HG03045 (cell line): ENCODE measurements around the gene ERN2.
"Not testable (repeated sequence)": the region's sequence is repeated elsewhere in the genome, so short reads cannot be mapped to it uniquely, and the experiment has no call there.

ENCODE experiments used
- ATAC-seq: cut with Tn5 transposase; IDR thresholded peaks from one replicate; pipeline ENCODE4 v1.9.1; 2021; ENCODE audit warnings: mild to moderate bottlenecking, moderate library complexity; ENCODE audit not compliant: unreplicated experiment

Gene ERN2

DNA sequence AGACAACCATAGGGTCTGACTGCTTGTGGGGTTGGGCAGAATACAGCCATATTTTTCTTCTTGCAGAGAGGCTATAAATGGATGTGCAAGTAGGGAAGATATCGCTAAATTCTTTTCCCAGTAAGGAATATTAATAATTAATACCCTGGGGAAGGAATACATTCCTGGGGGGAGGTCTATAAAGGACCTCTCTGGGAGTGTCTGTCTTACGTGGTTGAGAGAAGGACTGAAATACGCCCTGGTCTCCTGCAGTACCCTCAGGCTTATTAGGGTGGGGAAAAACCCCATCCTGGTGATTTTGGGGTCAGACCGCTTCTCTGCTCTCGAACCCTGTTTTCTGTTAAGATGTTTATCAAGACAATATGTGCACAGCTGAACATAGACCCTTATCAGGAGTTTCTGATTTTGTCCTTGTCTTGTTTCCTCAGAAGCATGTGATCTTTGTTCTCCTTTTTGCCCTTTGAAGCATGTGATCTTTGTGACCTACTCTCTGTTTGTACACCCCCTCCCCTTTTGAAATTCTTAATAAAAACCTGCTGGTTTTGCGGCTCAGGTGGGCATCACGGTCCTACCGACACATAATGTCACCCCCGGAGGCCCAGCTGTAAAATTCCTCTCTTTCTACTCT is 9.7 kb upstream of the ERN2 start:
- ATAC-seq, result not testable (repeated sequence)

DNA sequence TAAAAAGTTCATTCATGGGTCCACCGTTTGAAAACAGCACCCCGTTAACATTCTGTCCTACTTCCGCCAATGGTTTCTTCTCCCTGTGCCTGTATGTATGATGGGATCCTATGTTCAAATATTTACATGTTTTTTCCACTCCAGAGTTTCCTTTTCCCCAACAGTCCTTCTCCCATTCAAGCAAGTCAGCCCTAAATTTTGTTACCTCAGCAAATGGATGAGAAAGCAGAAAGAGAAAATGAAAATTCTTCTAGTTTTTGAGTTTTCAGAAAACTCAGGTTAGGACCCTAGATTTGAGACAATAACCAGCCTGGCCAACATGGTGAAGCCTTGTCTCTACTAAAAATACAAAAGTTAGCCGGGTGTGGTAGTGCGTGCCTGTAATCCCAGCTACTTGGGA is 3.5 kb upstream of the ERN2 start:
- no peak for ATAC-seq

- ATAC-seq, result no peak
Measured at GRCh38 chr16:23711785-23712184, 1.2 kb downstream of the ERN2 start.

DNA sequence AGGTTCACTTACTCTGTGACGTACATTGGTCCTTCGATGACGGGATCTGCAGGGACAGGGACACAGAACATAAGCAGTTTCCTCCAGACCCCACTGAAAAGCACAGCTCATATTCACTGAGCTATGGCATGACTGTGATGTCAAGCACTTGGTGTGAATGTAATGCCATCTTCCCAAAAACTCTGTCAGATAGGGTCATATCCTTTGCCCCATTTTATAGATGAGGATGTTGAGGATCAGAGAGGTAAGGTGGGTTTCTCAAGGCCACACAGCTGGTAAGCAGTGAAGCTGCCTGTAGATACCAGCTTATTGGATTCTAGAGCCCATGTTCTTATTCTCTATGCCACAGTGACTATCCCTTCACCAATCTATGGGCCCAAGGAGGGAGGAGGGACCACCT is 2.5 kb downstream of the ERN2 start:
- ATAC-seq, result no peak

DNA sequence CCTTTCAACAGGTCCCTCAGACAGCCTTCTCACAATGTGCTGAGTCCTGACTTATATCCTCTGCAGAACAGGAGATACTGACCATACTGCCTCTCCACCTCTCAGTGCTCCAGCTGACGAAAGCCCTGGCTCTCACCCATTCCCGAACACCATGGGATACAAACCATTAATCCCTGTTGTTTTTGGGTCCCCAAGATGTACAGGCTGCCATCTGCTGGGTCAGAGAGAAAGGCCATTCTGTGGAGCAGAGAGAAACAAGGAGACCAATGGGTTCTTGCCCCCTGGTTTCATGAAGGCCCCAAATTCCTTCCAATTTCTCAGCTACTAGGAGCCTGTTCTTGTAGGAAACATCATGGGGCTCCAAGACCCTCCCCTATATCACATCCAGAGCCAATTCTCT is 3.0 kb downstream of the ERN2 start:
- ATAC-seq, result no peak

- ATAC-seq, result no peak
Measured at GRCh38 chr16:23709536-23709935, 3.5 kb downstream of the ERN2 start.

DNA sequence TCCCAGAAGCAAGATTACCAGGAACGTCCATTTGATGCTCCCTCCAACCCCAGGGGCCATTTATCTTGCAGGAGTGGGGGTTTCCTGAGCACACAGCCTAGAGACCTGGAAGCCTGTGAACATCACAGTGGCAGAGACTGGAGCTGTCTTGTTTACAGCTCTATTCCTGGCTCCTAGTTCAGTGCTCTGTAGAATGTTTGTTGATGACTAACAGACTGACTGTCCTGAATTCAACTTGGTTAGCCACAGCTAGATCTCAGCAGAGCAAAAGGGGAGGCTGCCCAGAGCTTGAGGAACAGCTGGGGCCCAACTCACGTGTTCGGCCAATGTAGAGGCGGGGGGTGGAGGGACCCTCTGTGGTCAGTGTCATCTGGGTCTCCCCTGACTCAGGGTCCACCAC is 6.6 kb downstream of the ERN2 start:
- ATAC-seq, result no peak

DNA sequence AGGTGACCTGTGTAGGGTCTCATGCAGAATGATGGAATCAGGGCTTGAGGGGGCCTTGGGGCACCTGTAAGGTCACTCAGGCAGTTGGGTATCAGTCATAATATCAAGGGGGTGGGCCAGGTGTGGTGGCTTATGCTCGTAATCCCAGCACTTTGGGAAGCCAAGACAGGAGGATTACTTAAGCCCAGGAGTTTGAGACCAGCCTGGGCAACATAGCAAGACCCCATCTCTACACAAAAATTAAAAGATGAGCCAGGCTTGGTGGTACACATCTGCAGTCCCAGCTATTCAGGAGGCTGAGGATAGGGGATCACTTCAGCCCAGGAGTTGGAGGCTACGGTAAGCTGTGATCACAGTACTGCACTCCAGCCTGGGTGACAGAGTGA is 7.5 kb downstream of the ERN2 start:
- no peak for ATAC-seq

- ATAC-seq, result no peak
Measured at GRCh38 chr16:23704772-23705516, 8.1 kb downstream of the ERN2 start.

GRCh38 chr16:23702951-23703350 is 10.1 kb downstream of the ERN2 start:
- ATAC-seq, result no peak

DNA sequence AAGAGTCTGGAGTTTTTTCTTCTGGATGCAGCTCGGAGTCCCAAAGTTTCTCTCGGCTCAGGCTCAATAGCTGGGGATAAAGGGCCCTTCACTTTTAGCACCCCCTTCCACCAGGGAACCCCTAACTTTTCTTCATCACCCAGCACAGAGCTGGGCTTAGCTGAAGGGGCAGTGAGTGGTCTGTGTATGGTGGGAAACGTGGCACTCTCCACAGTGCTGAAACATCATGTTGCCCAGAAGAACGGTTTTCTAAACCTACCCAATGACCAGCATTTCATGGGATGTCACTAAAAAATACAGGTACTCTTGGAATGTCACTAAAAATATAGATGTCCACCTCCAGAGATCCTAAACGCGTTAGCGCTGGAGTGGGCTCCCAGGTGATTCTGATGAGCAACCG is 12.0 kb downstream of the ERN2 start:
- no peak for ATAC-seq

DNA sequence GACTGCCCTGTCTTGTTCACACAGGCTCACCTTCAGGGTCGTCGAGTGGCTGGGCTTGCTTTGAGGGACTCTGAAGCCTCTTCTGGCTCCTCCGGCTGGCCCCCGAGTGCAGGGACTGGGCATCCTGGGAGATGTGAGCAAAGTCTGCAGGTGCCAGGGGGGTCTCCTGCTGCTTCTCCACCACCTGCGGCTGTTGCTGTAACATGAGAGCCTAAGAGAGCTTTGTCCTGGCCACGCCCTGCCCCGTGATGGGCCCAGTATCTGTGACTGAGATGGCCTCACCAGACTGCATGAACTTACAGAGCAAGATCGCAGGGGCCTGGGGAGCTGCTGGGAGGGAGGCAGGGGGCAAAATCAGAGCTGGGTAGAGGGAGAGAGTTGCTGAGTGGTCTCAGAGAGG is 12.5 kb downstream of the ERN2 start:
- no peak for ATAC-seq

- ATAC-seq, result no peak
Measured at GRCh38 chr16:23700093-23700492, 12.9 kb downstream of the ERN2 start.

GRCh38 chr16:23699100-23699499 is 13.9 kb downstream of the ERN2 start:
- no peak for ATAC-seq

DNA sequence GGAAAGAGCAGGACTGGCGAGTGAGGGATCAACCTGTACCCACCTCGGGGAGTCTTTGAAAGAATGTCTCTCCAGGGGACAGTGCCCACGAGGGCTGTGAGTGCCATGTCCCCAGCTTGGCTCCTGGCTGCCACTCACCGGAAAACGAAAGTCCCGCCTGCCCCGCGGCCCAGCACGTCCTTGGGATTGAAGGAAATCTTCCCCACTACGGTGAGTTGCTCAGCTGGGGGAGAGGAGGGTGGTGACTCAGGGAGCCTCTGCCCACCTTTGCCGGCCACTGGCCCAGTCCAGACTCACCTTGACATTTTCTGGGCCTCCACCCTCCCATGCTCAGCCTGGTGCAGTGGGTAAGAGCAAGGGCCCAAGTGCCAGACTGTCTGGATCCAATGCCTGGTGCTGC is 17.3 kb downstream of the ERN2 start:
- no peak for ATAC-seq

GRCh38 chr16:23694644-23695373 is 18.2 kb downstream of the ERN2 start:
- no peak for ATAC-seq

- ATAC-seq, result no peak
Measured at GRCh38 chr16:23694265-23694643, 18.8 kb downstream of the ERN2 start.

DNA sequence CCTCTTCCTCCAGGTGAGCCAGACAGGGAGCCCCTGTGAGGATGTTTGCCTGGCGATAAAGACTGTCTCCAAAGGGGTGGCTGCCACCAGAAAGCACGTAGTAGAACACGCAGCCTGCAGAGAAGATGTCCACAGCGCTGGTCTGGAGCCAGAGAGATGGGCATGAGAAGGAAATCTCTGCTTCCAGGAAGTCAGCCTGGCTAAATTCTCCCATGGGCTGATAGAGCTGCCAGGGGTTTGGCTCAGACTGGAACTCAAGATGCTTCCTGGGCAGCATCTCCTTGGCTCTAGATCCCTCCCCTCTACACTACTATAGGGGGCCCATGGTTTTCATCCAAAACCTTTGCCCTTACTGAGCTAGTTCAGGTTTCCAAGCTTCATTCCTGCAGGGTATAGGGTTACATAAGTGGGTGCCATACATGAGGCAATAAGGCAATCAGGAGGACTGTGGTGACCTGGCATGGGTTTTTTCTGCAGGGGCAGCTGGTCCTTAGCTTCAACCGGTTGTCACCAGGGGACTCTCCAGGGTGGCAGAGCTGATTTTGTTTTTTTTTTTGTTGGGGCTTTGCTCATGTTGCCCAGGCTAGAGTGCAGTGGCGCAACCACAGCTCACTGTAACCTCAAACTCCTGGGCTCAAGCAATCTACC is 20.7 kb downstream of the ERN2 start:
- no peak for ATAC-seq

- no peak for ATAC-seq
Measured at GRCh38 chr16:23691483-23692189, 21.4 kb downstream of the ERN2 start.

GRCh38 chr16:23690771-23691482 is 22.1 kb downstream of the ERN2 start:
- ATAC-seq, result no peak
